Colonic mucosa (tissue), 4 donors: ENCODE results near the gene NECTIN3. TPM values are rescaled to one million over a fixed set of nuclear protein-coding genes. Genes with fewer than 3 reads are reported as not detected.

ENCODE experiments used
- DNase-seq: peaks from one replicate; pipeline ENCODE4 v3.0.0-alpha.2; 2020
- H3K27ac ChIP-seq: fragments of 200-600 bp; one replicate; pipeline ENCODE4 v1.8.0; 2021
- H3K27me3 ChIP-seq: fragments of 200-600 bp; one replicate; pipeline ENCODE4 v1.8.0; 2021
- H3K36me3 ChIP-seq: fragments of 200-600 bp; one replicate; pipeline ENCODE4 v1.8.0; 2021
- H3K4me1 ChIP-seq: fragments of 200-600 bp; one replicate; pipeline ENCODE4 v1.8.0; 2021; ENCODE audit warnings: mild to moderate bottlenecking
- H3K4me3 ChIP-seq: fragments of 200-600 bp; one replicate; pipeline ENCODE4 v1.8.0; 2021
- H3K9ac ChIP-seq, 2 donors: one replicate each; pipeline ENCODE4 v1.7.0; 2013; ENCODE audit warnings: control low read depth in 2 of 2, low read depth in 2 of 2, low read length in 2 of 2
- H3K9me3 ChIP-seq: fragments of 200-600 bp; one replicate; pipeline ENCODE4 v1.8.0; 2021
- intact Hi-C: fragments of 100-400 bp; cut with DNase I; formaldehyde crosslinking; loops from one replicate; pipeline ENCODE4 v1.14.1; 2022
- total RNA-seq, 2 donors: library from RNA; stranded (reverse); fragmentation: NEBNext Ultra II Directional in 1 of 2; extraction: Animal tissue kit (Norgen Biotek cat#: 25700) in 1 of 2; gene quantifications; one replicate each; pipeline ENCODE4 v1.2.1, GENCODE V29; 2021
- TF ChIP-seq, protein P1 (sequence below): fragments of 200-600 bp; IDR thresholded peaks from one replicate; pipeline ENCODE4 v1.8.0; 2022; ENCODE audit warnings: antibody characterized with exemption, mild to moderate bottlenecking
- donor health status: healthy.
- donor health status: DM: no; HTN: no; CAD: no.
- donor health status: DM: no; HTN: no; CAD: no.

Gene NECTIN3
- total RNA-seq, 2 donors from 2014 or later: 46.8 to 47.4 TPM

DNA sequence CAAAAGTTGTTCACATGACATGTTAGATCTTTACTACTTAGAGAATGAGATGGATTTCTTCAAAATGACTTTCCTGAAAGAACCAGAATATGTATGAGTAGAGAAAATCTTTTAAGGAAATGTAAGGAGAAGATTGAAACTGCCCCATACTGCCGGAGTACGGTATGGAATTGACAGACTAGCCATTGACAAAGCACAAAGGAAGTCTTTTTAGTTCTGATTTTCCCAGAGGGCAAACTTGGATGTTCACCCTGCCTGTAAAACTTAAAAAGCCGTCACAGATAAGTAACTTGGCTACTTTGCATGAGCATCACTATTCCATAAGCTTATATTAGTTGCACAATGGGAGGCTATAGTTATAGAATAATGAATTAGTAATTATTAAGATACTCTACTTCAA lies 93.8 kb downstream of the NECTIN3 start:
- H3K4me1 ChIP-seq: no peaks in the 10 kb centered on the region
- H3K27me3 ChIP-seq: no peaks in the 10 kb centered on the region
- H3K27ac ChIP-seq: no peak overlapping the region
- intact Hi-C loops: no loop called here
- H3K9ac ChIP-seq: no peak overlapping the region
- H3K4me3 ChIP-seq: no peak overlapping the region
- no peak for DNase-seq
- no peaks in the 10 kb centered on the region for H3K9me3 ChIP-seq
- TF ChIP-seq, protein P1, sequence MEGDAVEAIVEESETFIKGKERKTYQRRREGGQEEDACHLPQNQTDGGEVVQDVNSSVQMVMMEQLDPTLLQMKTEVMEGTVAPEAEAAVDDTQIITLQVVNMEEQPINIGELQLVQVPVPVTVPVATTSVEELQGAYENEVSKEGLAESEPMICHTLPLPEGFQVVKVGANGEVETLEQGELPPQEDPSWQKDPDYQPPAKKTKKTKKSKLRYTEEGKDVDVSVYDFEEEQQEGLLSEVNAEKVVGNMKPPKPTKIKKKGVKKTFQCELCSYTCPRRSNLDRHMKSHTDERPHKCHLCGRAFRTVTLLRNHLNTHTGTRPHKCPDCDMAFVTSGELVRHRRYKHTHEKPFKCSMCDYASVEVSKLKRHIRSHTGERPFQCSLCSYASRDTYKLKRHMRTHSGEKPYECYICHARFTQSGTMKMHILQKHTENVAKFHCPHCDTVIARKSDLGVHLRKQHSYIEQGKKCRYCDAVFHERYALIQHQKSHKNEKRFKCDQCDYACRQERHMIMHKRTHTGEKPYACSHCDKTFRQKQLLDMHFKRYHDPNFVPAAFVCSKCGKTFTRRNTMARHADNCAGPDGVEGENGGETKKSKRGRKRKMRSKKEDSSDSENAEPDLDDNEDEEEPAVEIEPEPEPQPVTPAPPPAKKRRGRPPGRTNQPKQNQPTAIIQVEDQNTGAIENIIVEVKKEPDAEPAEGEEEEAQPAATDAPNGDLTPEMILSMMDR: no peak
- H3K36me3 ChIP-seq: no peaks in the 10 kb centered on the region

DNA sequence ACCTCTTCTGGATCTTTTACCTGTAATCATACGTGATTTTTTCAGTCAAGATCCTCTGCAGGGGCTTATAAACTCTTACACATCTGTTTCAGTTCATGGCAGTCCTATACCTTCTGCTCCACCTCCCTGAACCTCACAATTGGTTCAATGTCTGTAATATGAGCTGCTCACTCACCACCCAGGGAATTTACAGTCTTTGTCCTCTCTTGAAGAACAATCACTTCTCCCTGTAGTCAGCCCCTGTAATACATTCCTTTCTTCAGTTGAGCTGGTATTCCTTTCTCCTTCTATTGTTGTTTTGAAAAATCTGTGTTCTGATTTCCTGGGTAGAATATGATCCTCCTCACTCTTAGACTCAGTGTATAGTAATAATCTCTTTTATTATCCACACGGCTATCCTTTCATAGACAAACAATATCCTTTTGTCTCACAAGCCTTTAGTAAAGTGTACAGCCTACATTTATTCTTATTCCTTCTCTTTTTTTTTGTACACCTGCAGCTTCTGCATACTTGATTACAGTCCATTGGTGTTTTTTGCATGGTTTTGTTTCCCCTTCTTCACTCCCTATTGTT lies 101.8 kb downstream of the NECTIN3 start:
- no peaks in the 10 kb centered on the region for H3K36me3 ChIP-seq
- H3K27me3 ChIP-seq: no peaks in the 10 kb centered on the region
- intact Hi-C loops: no loop called here
- H3K9ac ChIP-seq: no peak overlapping the region
- H3K9me3 ChIP-seq: no peaks in the 10 kb centered on the region
- H3K4me3 ChIP-seq: no peak overlapping the region
- DNase-seq: no peak
- H3K4me1 ChIP-seq: no peaks in the 10 kb centered on the region
- TF ChIP-seq, protein P1: no peak
- no peak overlapping the region for H3K27ac ChIP-seq

DNA sequence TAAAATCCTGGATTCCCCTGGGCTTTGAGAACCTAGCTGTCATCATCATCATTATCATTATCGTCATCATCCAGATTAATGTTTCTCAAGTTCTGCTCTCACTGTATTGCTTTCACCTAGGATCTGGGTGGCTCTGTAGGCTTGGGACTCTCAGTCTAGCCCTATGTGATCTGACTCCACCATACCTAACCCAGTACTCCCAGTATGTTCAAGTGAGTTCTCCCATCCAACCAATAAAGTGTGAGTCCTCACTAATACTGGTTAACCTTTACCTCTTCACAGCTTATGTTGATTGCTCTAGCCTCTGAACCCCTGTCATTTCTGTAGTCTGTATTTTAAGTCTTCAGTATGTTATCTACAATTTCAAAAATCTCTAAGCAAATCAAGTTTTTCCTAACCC lies 102.3 kb downstream of the NECTIN3 start:
- intact Hi-C loops: no loop called here
- TF ChIP-seq, protein P1: no peak
- no peak for DNase-seq

DNA sequence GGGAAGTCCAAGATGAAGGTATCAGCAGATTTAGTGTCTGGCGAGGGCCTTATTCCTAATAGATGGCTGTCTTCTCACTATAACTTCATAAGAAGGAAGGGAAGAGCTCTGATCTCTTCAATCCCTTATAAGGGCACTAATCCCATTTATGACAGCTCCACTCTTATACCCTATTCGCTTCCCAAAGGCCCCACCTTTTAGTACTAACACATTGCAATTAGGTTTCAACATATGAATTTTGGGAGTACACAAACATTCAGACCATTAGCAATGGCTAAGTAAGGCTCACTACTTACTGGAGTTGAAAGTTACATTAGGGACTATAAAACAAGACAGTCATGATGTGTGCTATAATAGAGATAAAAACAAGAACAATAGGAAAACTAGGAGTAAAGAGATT lies 118.9 kb downstream of the NECTIN3 start:
- no peaks in the 10 kb centered on the region for H3K36me3 ChIP-seq
- TF ChIP-seq, protein P1: no peak
- no peak overlapping the region for H3K9ac ChIP-seq
- no peaks in the 10 kb centered on the region for H3K4me1 ChIP-seq
- no peak overlapping the region for H3K27ac ChIP-seq
- H3K27me3 ChIP-seq: no peaks in the 10 kb centered on the region
- H3K4me3 ChIP-seq: no peak overlapping the region
- intact Hi-C loops: no loop called here
- no peak for DNase-seq
- H3K9me3 ChIP-seq: no peaks in the 10 kb centered on the region

More for the DNA sequence above, 102.3 kb downstream of the NECTIN3 start:
- Histone ChIP-seq H3K4me3 (no peak overlapping the region), H3K4me1 (no peaks in the 10 kb centered on the region), H3K36me3 (no peaks in the 10 kb centered on the region), H3K9ac (no peak overlapping the region), H3K27ac (no peak overlapping the region), H3K9me3 (no peaks in the 10 kb centered on the region), H3K27me3 (no peaks in the 10 kb centered on the region)

DNA sequence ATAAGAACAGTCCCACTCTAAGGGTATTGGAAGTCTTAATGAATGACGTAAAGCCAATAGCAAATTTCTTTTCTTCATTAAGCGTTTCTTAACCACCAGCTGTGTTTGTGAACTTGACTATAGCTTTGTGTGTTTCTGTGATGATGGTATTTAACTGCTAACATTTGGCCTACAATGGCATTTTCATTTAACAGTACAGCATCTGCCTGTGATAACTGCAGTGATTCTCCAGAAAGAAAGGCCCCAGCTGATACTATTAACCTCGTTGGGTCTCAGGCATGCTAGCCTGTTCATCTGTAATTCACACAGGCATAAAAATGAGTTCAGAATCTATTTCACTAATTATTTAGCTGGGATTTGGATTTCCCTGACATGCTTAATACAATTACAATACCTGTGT lies 121.9 kb downstream of the NECTIN3 start:
- no peak overlapping the region for H3K4me3 ChIP-seq
- no peaks in the 10 kb centered on the region for H3K4me1 ChIP-seq
- no peak overlapping the region for H3K27ac ChIP-seq
- intact Hi-C loops: no loop called here
- no peak overlapping the region for H3K9ac ChIP-seq
- DNase-seq: no peak
- no peaks in the 10 kb centered on the region for H3K36me3 ChIP-seq
- TF ChIP-seq, protein P1: no peak
- H3K27me3 ChIP-seq: no peaks in the 10 kb centered on the region
- H3K9me3 ChIP-seq: no peaks in the 10 kb centered on the region
